Upper lobe of left lung (tissue), 4 donors: ENCODE measurements around the gene ANKHD1.

Source experiments
- POLR2A ChIP-seq, 4 donors: fragments of 450-650 bp; IDR thresholded peaks; one replicate each; pipeline ENCODE4 v1.5.1; 2016 to 2017; ENCODE audit warnings: antibody characterized with exemption in 4 of 4, mild to moderate bottlenecking in 2 of 4
- POLR2AphosphoS5 ChIP-seq, 2 donors: sonication (generic); formaldehyde crosslinking; IDR thresholded peaks; one replicate each; pipeline ENCODE4 v1.5.1; 2017; ENCODE audit warnings: antibody characterized with exemption in 2 of 2
- TF ChIP-seq, protein P1 (sequence below), 6 experiments: fragments of 450-650 bp in 4 of 6; fragments of 200-600 bp in 2 of 6; sonication (generic) in 2 of 6; IDR thresholded peaks; one replicate each; pipeline ENCODE4 v1.5.1; 2016 to 2019; ENCODE audit warnings: antibody characterized with exemption in 6 of 6

DNA sequence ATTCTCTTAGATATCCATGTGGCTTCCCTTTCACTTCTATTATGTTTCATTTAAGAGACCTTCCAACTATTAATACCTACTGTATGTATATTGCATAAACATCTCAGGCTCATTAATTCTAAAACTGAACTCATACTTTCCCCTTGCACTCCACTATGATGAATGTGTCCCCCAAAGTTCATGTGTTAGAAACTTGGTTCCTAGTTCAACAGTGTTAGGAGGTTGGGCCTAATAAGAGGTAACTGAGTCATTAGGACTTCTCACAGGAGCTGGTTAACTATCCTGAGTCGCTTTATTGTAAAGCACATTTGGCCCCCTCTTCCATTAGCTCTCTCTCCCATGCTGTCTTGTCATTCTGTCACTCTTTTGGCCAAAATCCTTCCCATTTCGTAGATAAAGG, 22.0 kb downstream of the ANKHD1 start:
- TF ChIP-seq POLR2AphosphoS5 (IDR thresholded peaks at IDR 0.05) (no peak), POLR2A (IDR thresholded peaks at IDR 0.05) (no peak)
- TF ChIP-seq, protein P1, sequence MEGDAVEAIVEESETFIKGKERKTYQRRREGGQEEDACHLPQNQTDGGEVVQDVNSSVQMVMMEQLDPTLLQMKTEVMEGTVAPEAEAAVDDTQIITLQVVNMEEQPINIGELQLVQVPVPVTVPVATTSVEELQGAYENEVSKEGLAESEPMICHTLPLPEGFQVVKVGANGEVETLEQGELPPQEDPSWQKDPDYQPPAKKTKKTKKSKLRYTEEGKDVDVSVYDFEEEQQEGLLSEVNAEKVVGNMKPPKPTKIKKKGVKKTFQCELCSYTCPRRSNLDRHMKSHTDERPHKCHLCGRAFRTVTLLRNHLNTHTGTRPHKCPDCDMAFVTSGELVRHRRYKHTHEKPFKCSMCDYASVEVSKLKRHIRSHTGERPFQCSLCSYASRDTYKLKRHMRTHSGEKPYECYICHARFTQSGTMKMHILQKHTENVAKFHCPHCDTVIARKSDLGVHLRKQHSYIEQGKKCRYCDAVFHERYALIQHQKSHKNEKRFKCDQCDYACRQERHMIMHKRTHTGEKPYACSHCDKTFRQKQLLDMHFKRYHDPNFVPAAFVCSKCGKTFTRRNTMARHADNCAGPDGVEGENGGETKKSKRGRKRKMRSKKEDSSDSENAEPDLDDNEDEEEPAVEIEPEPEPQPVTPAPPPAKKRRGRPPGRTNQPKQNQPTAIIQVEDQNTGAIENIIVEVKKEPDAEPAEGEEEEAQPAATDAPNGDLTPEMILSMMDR (IDR thresholded peaks at IDR 0.05) = no peak
